Islet of Langerhans (tissue), 1 donor: ENCODE results near the gene CCDC138.
"Not testable (repeated sequence)": the region's sequence is repeated elsewhere in the genome, so short reads cannot be mapped to it uniquely, and the experiment has no call there.

ENCODE experiments used
- FAIRE-seq: peaks from one replicate; lab custom pipeline; 2011; peaks lifted over from hg19 to GRCh38; lab: Jason Lieb, UNC

Gene CCDC138, protein sequence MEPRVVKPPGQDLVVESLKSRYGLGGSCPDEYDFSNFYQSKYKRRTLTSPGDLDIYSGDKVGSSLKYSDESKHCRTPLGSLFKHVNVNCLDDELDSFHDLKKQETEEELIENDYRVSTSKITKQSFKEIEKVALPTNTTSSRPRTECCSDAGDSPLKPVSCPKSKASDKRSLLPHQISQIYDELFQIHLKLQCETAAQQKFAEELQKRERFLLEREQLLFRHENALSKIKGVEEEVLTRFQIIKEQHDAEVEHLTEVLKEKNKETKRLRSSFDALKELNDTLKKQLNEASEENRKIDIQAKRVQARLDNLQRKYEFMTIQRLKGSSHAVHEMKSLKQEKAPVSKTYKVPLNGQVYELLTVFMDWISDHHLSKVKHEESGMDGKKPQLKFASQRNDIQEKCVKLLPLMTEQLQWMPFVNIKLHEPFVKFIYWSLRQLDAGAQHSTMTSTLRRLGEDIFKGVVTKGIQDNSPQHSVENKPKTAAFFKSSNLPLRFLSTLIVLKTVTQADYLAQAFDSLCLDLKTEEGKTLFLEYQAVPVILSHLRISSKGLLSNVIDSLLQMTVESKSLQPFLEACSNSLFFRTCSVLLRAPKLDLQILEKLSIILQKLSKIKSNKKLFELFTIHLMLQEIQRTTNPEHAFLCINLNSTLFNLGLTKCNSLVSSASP

GRCh38 chr2:108786354-108787215, at the start of gene CCDC138:
TSS of gene CCDC138 (plus strand) at chr2:108786771. CDS start at chr2:108786823, 52 bp downstream.
- FAIRE-seq: no peak

GRCh38 chr2:108757973-108758372, 28.6 kb upstream of the CCDC138 start:
- not testable (repeated sequence) for FAIRE-seq

GRCh38 chr2:108762618-108763017, 24.0 kb upstream of the CCDC138 start:
- not testable (repeated sequence) for FAIRE-seq

GRCh38 chr2:108766671-108767070, 19.9 kb upstream of the CCDC138 start:
- not testable (repeated sequence) for FAIRE-seq

- not testable (repeated sequence) for FAIRE-seq
Measured at GRCh38 chr2:108767859-108768258, 18.7 kb upstream of the CCDC138 start.

DNA sequence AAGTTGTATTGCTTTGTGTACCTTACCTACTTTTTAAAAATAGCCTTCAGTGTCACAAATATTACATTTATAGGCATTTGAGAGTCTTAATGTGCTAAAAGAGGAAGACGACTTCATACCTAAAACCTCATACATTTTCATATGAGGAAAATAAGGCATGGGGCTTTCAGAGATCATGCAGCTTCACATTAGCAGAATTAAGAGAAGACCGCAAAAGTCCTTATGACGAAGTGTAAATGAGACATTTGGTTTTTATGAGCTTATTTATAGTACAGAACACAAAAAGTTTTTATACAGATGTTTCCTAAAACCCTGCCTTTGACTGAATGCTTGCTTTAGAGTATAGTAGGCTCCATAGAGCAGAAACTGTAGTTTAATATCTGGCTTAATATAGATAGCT, 10.1 kb upstream of the CCDC138 start:
- no peak for FAIRE-seq

GRCh38 chr2:108778857-108779256, 7.7 kb upstream of the CCDC138 start:
- FAIRE-seq: no peak

DNA sequence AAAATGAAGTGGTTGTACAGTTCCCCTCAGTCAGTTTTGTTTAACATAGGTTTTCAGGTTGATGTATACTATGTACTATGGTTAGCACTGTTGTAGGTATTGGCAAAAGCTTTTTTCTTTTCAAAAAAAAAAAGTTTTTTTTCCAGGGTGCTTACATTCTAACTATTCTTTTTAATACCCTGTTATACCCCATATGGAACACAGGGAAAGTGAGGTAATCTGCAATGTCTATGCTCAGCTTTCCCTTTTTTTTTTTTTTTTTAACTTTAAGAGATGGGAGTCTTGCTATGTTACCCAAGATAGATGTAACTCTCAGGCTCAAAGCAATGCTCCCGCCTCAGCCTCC, 590 bp upstream of the CCDC138 start:
- no peak for FAIRE-seq

GRCh38 chr2:108787216-108787541, 608 bp downstream of the CCDC138 start:
- no peak for FAIRE-seq

- FAIRE-seq: no peak
Measured at GRCh38 chr2:108803045-108803736, 16.6 kb downstream of the CCDC138 start.

- no peak for FAIRE-seq
Measured at GRCh38 chr2:108805032-108805431, 18.5 kb downstream of the CCDC138 start.

GRCh38 chr2:108805782-108806181, 19.2 kb downstream of the CCDC138 start:
- no peak for FAIRE-seq

GRCh38 chr2:108806371-108807113, 20.0 kb downstream of the CCDC138 start:
- no peak for FAIRE-seq

- no peak for FAIRE-seq
Measured at GRCh38 chr2:108809936-108810335, 23.4 kb downstream of the CCDC138 start.

- FAIRE-seq: no peak
Measured at GRCh38 chr2:108810993-108811957, 24.7 kb downstream of the CCDC138 start.

DNA sequence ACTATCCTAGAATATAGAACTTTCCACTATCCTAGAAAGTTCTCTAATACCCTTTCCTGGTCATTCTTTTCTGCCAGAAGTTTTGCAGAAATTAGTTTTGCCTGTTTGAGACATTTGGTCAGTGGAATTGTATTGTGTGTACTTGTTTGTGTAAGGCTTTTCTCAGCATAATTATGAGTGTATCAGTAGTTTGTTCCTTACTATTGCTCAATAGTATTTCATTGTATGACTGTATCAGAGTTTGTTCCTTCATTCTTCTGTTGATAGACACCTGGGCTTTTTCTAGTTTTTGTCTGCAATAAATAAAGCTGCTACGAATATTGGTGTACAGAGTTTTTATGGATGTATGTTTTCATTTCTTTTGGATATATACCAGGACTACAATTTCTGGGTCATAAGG, 27.2 kb downstream of the CCDC138 start:
- no peak for FAIRE-seq

GRCh38 chr2:108820482-108820881, 33.9 kb downstream of the CCDC138 start:
- FAIRE-seq: no peak

DNA sequence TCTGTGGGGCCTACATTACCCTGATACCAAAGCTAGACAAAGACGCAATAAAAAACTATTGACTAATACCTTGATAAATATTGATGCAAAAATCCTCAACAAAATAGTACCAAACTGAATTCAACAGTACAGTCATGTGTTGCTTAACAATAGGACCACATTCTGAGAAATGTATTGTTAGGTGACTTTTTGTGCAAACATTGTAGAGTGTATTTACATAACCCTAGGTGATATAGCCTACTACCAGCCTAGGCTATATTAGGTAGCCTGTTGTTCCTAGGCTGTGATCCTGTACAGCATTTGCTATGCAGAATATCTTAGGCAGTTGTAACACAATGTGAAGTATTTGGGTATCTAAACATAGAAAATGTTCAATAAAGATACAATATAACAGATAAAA, 36.7 kb downstream of the CCDC138 start:
- no peak for FAIRE-seq

DNA sequence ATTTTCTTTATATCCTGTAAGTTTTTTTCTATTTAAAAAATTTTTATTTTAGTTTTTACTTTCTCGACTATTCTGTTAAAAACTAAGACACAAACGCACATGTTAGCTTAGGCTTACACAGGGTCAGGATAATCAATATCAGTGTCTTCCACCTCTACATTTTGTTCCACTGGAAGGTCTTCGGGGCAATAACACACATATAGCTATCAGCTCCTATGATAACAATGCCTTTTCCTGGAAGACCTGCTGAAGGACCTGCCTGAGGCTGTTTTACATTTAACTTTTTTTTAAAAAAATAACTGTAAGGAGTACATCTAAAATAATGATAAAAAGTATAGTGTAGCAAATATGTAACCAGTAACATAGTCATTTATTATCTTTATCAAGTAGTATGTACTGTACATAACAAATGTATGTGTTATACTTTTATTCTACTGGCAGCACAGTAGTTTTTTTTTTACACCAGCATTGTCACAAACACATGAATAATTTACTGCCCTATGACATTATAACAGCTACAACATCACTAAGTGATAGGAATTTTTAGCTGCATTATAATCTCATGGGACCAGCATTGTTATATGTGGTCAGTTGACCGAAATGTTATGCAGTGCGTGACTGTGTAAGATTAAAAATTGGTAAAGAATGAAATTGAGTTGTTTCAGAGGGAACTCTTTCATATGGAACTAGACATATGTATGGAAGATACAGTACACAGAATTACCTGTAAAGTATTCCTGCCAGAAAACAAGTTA, 37.9 kb downstream of the CCDC138 start:
- no peak for FAIRE-seq

- no peak for FAIRE-seq
Measured at GRCh38 chr2:108825254-108825653, 38.7 kb downstream of the CCDC138 start.
